ENCODE measurements around the gene NFAM1. TPM values are rescaled to one million over a fixed set of nuclear protein-coding genes. Genes with fewer than 3 reads are reported as not detected.

NFAM1 gene
- total and polyA plus RNA-seq, 10 donors, result 2.0 to 56.6 (median 30.8) TPM

- no peak overlapping the region for H3K27ac ChIP-seq
- H3K4me1 ChIP-seq, result no peaks in the 10 kb centered on the region
- peaks cover 0 to 93% (median 0%) of the 10 kb centered on the region in 6 donors for H3K36me3 ChIP-seq
- no peak for DNase-seq
- H3K4me3 ChIP-seq, result no peak overlapping the region
- intact Hi-C loops (cut with DNase I; ENCODE audit: low total_unique reads), result no loop called here
- 76 to 85% (median 83%) methylated on average over 4 to 5 of the region's 5 CpGs for whole genome bisulfite sequencing, 5 donors
- TF ChIP-seq CTCF (IDR thresholded peaks at IDR 0.05 in 8 of 11, conservative IDR thresholded peaks at IDR 0.05 in 3 of 11) (no peak), POLR2A (IDR thresholded peaks at IDR 0.05) (no peak), POLR2AphosphoS5 (IDR thresholded peaks at IDR 0.05) (peak in 1 of 3 donors; percentile 33)
- no peaks in the 10 kb centered on the region for H3K9me3 ChIP-seq
- peaks cover 0 to 5% (median 0%) of the 10 kb centered on the region in 7 donors for H3K27me3 ChIP-seq (replicated peaks in 1 of 7)
These were observed 47.7 kb downstream of the NFAM1 start for GRCh38 chr22:42384506-42384905.

- peaks cover 0 to 5% (median 0%) of the 10 kb centered on the region in 7 donors for H3K27me3 ChIP-seq (replicated peaks in 1 of 7)
- 73 to 97% (median 84%) methylated on average over 6 to 7 of the region's 7 CpGs for WGBS, 5 donors
- TF ChIP-seq POLR2A (IDR thresholded peaks at IDR 0.05) (no peak), CTCF (IDR thresholded peaks at IDR 0.05 in 8 of 11, conservative IDR thresholded peaks at IDR 0.05 in 3 of 11) (no peak), POLR2AphosphoS5 (IDR thresholded peaks at IDR 0.05) (no peak)
These were observed 48.3 kb downstream of the NFAM1 start for GRCh38 chr22:42383851-42384417.

GRCh38 chr22:42383287-42383686 is 48.9 kb downstream of the NFAM1 start:
- 82 to 91% (median 85%) methylated on average over 4 to 5 of the region's 5 CpGs for WGBS, 5 donors

More at GRCh38 chr22:42383851-42384417, 48.3 kb downstream of the NFAM1 start:
- H3K36me3 ChIP-seq, result peaks cover 0 to 87% (median 0%) of the 10 kb centered on the region in 6 donors
- DNase-seq, result no peak
- H3K4me1 ChIP-seq, result no peaks in the 10 kb centered on the region
- intact Hi-C loops (cut with DNase I; ENCODE audit: low total_unique reads), result no loop called here
- no peak overlapping the region for H3K4me3 ChIP-seq
- H3K9me3 ChIP-seq, result no peaks in the 10 kb centered on the region
- H3K27ac ChIP-seq, result no peak overlapping the region

GRCh38 chr22:42380769-42381551 is 51.2 kb downstream of the NFAM1 start:
- Histone ChIP-seq H3K27ac (no peak overlapping the region), H3K36me3 (peaks cover 0 to 57% (median 0%) of the 10 kb centered on the region in 6 donors), H3K9me3 (no peaks in the 10 kb centered on the region), H3K4me1 (peaks cover 0 to 16% (median 5%) of the 10 kb centered on the region in 6 donors), H3K4me3 (no peak overlapping the region), H3K27me3 (replicated peaks in 1 of 7) (peaks cover 0 to 5% (median 0%) of the 10 kb centered on the region in 7 donors)
- intact Hi-C loops (cut with DNase I; ENCODE audit: low total_unique reads), result no loop called here
- DNase-seq, result no peak
- TF ChIP-seq CTCF (IDR thresholded peaks at IDR 0.05 in 8 of 11, conservative IDR thresholded peaks at IDR 0.05 in 3 of 11) (no peak), POLR2AphosphoS5 (IDR thresholded peaks at IDR 0.05) (peak in 1 of 3 donors; percentile 22)
- 77 to 82% (median 78%) methylated on average over 7 to 12 of the region's 12 CpGs for WGBS, 5 donors

More at GRCh38 chr22:42383287-42383686, 48.9 kb downstream of the NFAM1 start:
- H3K9me3 ChIP-seq, result no peaks in the 10 kb centered on the region
- no peak overlapping the region for H3K27ac ChIP-seq
- H3K36me3 ChIP-seq, result peaks cover 0 to 81% (median 0%) of the 10 kb centered on the region in 6 donors
- H3K4me1 ChIP-seq, result no peaks in the 10 kb centered on the region
- no peak for DNase-seq
- H3K27me3 ChIP-seq (replicated peaks in 1 of 7), result peaks cover 0 to 5% (median 0%) of the 10 kb centered on the region in 7 donors
- intact Hi-C loops (cut with DNase I; ENCODE audit: low total_unique reads), result no loop called here
- no peak for TF ChIP-seq POLR2A (IDR thresholded peaks at IDR 0.05)
- H3K4me3 ChIP-seq, result no peak overlapping the region
